ENCODE results near the gene PDIA5.

PDIA5 gene

GRCh38 chr3:123188058-123188457 is 121.2 kb downstream of the PDIA5 start:
- DNase-seq: no peak

DNA sequence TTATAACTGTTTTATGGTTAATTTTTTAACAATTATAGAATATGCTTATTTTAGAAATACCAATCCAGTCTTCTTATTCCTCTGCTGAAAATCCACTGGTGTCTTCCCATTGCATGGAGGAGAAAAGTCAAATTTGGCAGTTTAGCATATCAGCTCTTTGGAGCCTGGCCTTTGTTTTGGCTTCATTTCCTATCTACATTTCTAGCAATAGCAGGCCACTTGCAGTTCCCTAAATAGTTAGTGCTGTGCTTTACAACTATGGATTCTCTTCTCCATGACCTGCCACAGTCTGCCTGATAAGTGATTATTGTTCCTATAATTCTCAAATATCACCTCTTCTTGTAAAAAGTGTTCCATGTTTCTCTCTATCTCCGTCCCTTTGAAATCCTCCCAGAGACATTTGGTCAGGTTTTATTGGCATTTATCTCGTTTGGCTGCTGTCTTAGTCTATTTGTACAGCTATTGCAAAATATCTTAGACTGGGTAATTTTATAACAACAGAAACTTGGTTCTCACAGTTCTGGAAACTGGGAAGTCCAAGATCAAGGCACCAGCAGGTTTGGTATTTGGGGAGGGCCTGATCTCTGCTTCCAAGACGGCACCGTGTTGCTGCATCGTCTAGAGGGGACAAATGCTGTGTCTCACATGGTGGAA is 126.8 kb downstream of the PDIA5 start:
- no peak for DNase-seq

DNA sequence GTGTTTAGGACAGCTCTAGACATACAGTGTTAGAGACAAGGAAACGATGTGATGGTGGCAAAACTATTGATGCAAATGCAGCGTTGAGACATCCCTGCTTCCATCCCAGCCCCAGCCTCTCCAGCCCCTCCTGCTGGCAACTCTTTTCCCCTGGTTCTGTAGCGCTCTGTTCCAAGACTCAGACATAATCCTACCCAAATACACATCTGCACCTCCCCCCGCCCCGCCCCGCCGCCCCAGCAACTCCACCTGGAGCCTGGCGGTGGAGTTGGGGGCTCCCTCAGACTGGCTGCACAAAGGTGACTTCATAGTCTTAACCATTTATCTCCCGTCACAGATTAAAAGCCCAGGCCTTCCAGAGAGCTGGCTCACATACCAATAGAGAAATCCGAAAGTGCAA is 127.7 kb downstream of the PDIA5 start:
- DNase-seq: no peak

GRCh38 chr3:123198372-123198771 is 131.5 kb downstream of the PDIA5 start:
- no peak for DNase-seq

- no peak for DNase-seq
Observed at GRCh38 chr3:123201223-123201556, 134.4 kb downstream of the PDIA5 start.

GRCh38 chr3:123201557-123202427 is 135.0 kb downstream of the PDIA5 start, which contains the start of gene SEC22A:
Gene SEC22A (plus strand): TSS chr3:123201943. CDS start chr3:123209218, 7,275 bp downstream.
- peak; percentile 97 for DNase-seq

DNA sequence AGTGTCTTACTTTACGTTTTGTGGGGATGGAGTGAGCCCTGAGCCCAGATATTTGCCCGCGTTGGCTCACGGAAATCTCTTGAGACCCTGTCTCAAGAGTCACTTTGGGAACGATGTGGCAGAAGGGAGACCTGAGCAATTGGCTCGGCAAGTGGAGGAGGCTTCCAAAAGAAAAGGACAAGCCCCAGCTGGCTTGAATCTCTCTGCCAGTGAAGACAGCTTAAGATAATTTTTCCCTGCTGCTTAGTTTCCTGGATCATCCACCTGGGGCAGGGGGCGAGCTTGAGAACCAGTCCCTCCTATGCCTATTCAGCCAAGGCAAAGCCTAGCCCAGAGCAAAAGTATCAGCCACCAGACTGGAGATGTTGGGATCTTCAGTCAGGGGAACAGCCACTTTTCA is 135.6 kb downstream of the PDIA5 start:
- DNase-seq: no peak
